Lower lobe of right lung (tissue), 2 donors: ENCODE measurements around the gene OBSL1. TPM values are rescaled to one million over a fixed set of nuclear protein-coding genes. Genes with fewer than 3 reads are reported as not detected.

ENCODE experiments used
- ATAC-seq, 2 donors: fragments of 200-7000 bp; cut with Tn5 transposase; one replicate each; pipeline ENCODE4 v1.9.1; 2020 to 2022; ENCODE audit warnings: mild to moderate bottlenecking in 2 of 2, moderate library complexity in 2 of 2
- DNase-seq: peaks from one replicate; pipeline ENCODE4 v3.0.0-alpha.2; 2020
- H3K27ac ChIP-seq: fragments of 200-600 bp; one replicate; pipeline ENCODE4 v1.8.0; 2022
- H3K27me3 ChIP-seq: fragments of 200-600 bp; one replicate; pipeline ENCODE4 v1.8.0; 2022; ENCODE audit warnings: low read depth
- H3K36me3 ChIP-seq: fragments of 200-600 bp; one replicate; pipeline ENCODE4 v1.8.0; 2022; ENCODE audit warnings: mild to moderate bottlenecking
- H3K4me1 ChIP-seq: fragments of 200-600 bp; one replicate; pipeline ENCODE4 v1.8.0; 2022
- H3K4me3 ChIP-seq: fragments of 200-600 bp; one replicate; pipeline ENCODE4 v1.8.0; 2022; ENCODE audit warnings: mild to moderate bottlenecking
- H3K9me3 ChIP-seq: fragments of 200-600 bp; one replicate; pipeline ENCODE4 v1.8.0; 2022
- intact Hi-C: fragments of 100-400 bp; cut with DNase I; formaldehyde crosslinking; loops from one replicate; pipeline ENCODE4 v1.11.0; 2022
- total RNA-seq: library from RNA; stranded (reverse); fragmentation: NEBNext Ultra II Directional; extraction: Animal tissue kit (Norgen Biotek cat#: 25700); gene quantifications from one replicate; pipeline ENCODE4 v1.2.1, GENCODE V29; 2021
- TF ChIP-seq, protein P1 (sequence below): fragments of 200-600 bp; IDR thresholded peaks from one replicate; pipeline ENCODE4 v1.8.0; 2022; ENCODE audit warnings: antibody characterized with exemption, mild to moderate bottlenecking
- donor health status: DM: no; HTN: yes; CAD: no; lungs with severe emphysema.

Gene OBSL1
- total RNA-seq, 1 donor from 2014 or later: 49.4 TPM

DNA sequence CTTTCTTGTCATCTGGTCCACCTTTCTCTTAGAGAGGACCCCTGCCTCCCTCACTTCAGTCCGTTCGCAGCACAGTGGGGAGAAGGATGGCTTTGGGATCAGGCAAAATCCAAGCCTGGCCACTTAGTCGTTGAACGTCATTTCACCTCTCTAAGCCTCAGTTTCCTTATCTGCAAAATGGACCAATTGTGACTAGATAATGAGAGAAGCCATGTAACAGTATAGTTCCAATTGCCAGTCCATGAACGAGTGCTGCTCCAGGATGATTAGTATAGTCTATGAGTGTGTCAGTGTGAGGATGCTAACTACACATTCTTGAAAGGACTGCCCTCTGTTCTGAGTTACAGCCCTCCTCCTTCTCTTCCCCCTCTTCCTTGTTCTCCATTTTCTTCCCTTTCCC, 1.8 kb upstream of the OBSL1 start:
- no peaks in the 10 kb centered on the region for H3K9me3 ChIP-seq
- H3K4me3 ChIP-seq: no peak overlapping the region
- TF ChIP-seq, protein P1, sequence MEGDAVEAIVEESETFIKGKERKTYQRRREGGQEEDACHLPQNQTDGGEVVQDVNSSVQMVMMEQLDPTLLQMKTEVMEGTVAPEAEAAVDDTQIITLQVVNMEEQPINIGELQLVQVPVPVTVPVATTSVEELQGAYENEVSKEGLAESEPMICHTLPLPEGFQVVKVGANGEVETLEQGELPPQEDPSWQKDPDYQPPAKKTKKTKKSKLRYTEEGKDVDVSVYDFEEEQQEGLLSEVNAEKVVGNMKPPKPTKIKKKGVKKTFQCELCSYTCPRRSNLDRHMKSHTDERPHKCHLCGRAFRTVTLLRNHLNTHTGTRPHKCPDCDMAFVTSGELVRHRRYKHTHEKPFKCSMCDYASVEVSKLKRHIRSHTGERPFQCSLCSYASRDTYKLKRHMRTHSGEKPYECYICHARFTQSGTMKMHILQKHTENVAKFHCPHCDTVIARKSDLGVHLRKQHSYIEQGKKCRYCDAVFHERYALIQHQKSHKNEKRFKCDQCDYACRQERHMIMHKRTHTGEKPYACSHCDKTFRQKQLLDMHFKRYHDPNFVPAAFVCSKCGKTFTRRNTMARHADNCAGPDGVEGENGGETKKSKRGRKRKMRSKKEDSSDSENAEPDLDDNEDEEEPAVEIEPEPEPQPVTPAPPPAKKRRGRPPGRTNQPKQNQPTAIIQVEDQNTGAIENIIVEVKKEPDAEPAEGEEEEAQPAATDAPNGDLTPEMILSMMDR: no peak
- peaks cover 19% of the 10 kb centered on the region for H3K27me3 ChIP-seq
- intact Hi-C loops: no loop called here
- DNase-seq (no peak), ATAC-seq (no peak)
- H3K27ac ChIP-seq: no peak overlapping the region
- peaks cover 3% of the 10 kb centered on the region for H3K36me3 ChIP-seq
- H3K4me1 ChIP-seq: peaks cover 11% of the 10 kb centered on the region

DNA sequence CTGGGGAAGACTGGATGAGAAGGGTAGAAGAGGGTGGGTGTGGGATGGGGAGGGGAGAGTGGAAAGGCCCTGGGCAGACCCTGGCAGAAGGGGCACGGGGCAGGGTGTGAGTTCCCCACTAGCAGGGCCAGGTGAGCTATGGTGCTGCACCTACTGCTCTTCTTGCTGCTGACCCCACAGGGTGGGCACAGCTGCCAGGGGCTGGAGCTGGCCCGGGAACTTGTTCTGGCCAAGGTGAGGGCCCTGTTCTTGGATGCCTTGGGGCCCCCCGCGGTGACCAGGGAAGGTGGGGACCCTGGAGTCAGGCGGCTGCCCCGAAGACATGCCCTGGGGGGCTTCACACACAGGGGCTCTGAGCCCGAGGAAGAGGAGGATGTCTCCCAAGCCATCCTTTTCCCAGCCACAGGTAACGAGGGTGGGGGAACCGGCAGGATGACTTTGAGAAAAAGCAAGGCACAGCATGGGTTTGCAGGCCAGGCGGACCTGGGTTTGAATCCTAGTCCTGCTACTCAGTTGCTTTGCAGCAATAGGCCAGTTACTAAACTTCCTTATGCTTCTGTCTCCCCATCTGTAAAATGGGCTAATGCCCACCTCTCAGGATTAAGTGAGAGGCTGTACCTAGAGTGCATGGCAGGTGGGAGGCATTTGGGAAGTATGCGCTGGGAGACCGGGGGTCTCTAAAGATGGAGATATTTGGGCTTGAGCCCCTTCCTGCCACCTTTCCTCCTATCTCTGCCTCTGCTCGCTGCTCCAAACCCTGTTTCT, 1.1 kb upstream of the OBSL1 start, which contains the start of gene INHA:
Gene INHA, plus strand, starts transcription at position 74 of the 765 bp plus-strand sequence. Its CDS starts 65 bp downstream, at position 139.
- TF ChIP-seq, protein P1: no peak
- DNase-seq: no peak
- peaks cover 19% of the 10 kb centered on the region for H3K27me3 ChIP-seq

DNA sequence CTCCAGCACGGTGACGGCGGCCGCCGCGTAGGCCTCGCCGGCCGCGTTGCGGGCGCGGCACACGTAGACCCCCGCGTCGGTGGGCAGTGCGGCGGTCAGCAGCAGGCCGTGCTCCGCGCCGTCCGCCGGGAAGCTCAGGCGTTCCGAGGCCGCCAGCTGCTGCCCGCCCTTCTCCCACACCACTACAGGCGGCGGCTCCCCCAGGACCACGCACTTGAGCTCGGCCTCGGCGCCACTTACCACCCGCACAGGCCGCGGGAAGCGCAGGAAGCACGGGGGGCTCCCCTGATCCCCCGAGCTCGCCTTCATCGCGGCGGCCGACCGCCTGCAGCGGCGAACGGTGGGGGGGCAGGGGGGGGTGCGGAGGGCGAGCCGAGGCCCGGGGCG, 422 bp downstream of the OBSL1 start:
- H3K27me3 ChIP-seq: peaks cover 14% of the 10 kb centered on the region
- intact Hi-C loops: no loop called here
- peaks cover 11% of the 10 kb centered on the region for H3K36me3 ChIP-seq
- no peak for DNase-seq
- TF ChIP-seq, protein P1: no peak
- H3K4me1 ChIP-seq: peaks cover 11% of the 10 kb centered on the region
- no peaks in the 10 kb centered on the region for H3K9me3 ChIP-seq
- H3K27ac ChIP-seq: peak overlapping the region; percentile 73
- H3K4me3 ChIP-seq: peak overlapping the region; percentile 66
- peak; percentile 19 to 51 for ATAC-seq

More for the DNA sequence above, 1.1 kb upstream of the OBSL1 start, which contains the start of gene INHA:
- Histone ChIP-seq H3K27ac (peak within 1 kb of the TSS; percentile 73), H3K9me3 (no peaks in the 10 kb centered on the region), H3K4me3 (peak within 1 kb of the TSS; percentile 66), H3K36me3 (peaks cover 3% of the 10 kb centered on the region), H3K4me1 (peaks cover 11% of the 10 kb centered on the region)
- ATAC-seq: no peak
- intact Hi-C loops: no loop called here

DNA sequence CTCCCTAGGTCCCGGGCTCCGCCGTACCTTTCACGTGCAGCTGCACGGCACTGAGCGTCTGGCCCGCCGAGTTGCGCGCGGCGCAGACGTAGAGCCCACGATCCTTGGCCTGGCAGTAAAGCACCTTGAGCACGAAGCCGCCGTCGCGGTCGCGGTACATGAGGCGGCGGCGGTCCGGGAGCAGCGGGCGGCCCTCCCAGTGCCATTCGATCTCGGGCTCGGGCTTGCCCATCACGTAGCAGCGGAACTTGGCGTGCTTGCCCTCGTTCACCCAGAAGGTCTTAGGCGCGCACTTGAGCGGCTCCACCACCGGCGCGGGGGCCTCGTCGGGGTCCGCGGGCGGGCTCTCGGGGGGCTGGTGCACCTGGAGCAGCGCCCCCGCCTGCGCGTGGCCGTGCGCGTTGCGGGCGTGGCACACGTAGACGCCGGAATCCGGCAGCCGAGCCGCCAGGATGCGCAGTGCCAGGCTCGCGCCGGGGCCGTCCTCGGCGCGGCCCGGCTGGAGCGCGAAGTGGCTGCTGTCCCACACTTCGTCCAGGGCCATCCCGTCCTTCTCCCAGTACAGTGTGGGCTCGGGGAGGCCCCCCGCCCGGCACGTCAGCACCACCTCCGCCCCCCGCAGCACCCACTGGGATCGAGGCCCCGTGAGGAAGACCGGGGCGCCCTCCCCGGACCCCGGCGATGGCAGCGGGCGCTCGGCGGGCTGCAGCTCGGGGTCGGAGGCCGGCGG, 980 bp downstream of the OBSL1 start:
- TF ChIP-seq, protein P1: no peak
- intact Hi-C loops: no loop called here
- ATAC-seq (peak; percentile 58 to 65), DNase-seq (no peak)
- Histone ChIP-seq H3K4me3 (peak overlapping the region; percentile 66), H3K27me3 (peaks cover 14% of the 10 kb centered on the region), H3K9me3 (no peaks in the 10 kb centered on the region), H3K27ac (peak overlapping the region; percentile 73), H3K36me3 (peaks cover 15% of the 10 kb centered on the region), H3K4me1 (peaks cover 11% of the 10 kb centered on the region)

DNA sequence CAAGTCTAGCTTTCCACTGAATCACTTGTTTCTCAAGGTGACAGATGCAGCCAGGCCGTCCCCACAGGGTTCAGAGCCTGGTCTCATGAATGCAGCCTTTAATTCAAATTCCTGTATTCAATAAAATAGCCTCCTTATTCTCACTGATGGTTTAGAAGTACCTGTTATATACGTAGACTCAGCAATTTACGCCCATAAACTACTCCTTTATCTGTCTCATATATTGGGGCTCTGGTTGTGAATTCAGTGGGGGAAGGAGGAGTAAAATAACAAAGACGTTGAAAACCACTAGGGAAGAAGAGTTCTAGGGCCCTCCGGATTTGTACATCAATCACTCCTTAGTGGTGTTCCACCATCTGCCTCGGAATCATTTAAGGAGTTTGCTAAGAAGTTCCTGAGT, 1.7 kb downstream of the OBSL1 start:
- peak overlapping the region; percentile 66 for H3K4me3 ChIP-seq

More for the DNA sequence above, 1.7 kb downstream of the OBSL1 start:
- intact Hi-C loops: no loop called here
- ATAC-seq (no peak), DNase-seq (no peak)
- H3K27me3 ChIP-seq: peaks cover 14% of the 10 kb centered on the region
- peaks cover 11% of the 10 kb centered on the region for H3K4me1 ChIP-seq
- no peaks in the 10 kb centered on the region for H3K9me3 ChIP-seq
- no peak overlapping the region for H3K27ac ChIP-seq
- H3K36me3 ChIP-seq: peaks cover 18% of the 10 kb centered on the region
- TF ChIP-seq, protein P1: no peak
